HCT116 (cell line): Measurements from ENCODE around the gene MBNL2. TPM values are rescaled to one million over a fixed set of nuclear protein-coding genes. Genes with fewer than 3 reads are reported as not detected.

Experiments used
- ATAC-seq: fragments of 200-7000 bp; cut with Tn5 transposase; 2 replicates; pipeline ENCODE4 v1.9.1; 2020; ENCODE audit warnings: mild to moderate bottlenecking, moderate library complexity
- BruUV-seq: library from RNA; stranded (reverse); fragments of 400-500 nt; replicated peaks from 2 replicates; lab custom pipeline; 2021; lab: Mats Ljungman, UMichigan
- CTCF ChIA-PET: fragments of 300-600 bp; sonication (Branson Sonifier 250); formaldehyde crosslinking; loops from one replicate; lab custom pipeline; 2021; ENCODE audit warnings: antibody characterized with exemption; lab: Charles Lee
- POLR2A ChIA-PET: fragments of 300-600, 350-600 bp; sonication (Branson Sonifier 250); formaldehyde crosslinking; loops from one replicate; lab custom pipeline; 2021; ENCODE audit warnings: antibody characterized with exemption; lab: Charles Lee
- RAD21 ChIA-PET, 2 experiments: fragments of 300-600 bp; sonication (Branson Sonifier 250); formaldehyde crosslinking; loops; one replicate each; lab custom pipeline; 2023; ENCODE audit warnings: low total read pairs in 2 of 2; ENCODE audit not compliant: uncharacterized antibody in 2 of 2, unreplicated experiment in 2 of 2, low non-redundant PET in 1 of 2; lab: Charles Lee
- DNase-seq: peaks from one replicate; pipeline ENCODE4 v3.0.0-alpha.2; 2010; ENCODE audit warnings: low read depth, low spot score
- H2AFZ ChIP-seq: fragments of 200-600 bp; shearing (Covaris generic), sonication (generic); 2 replicates; pipeline ENCODE4 v1.6.1; 2017; ENCODE audit warnings: low read depth, mixed run types, mixed read lengths, antibody characterized with exemption, low read length; ENCODE audit not compliant: poor library complexity, severe bottlenecking
- H3K27ac ChIP-seq: 2 replicates; pipeline ENCODE4 v1.5.1; 2012; ENCODE audit warnings: low read depth, low read length
- H3K27me3 ChIP-seq: fragments of 200-600 bp; sonication (generic); 2 replicates; pipeline ENCODE4 v1.6.1; 2016; ENCODE audit warnings: mixed run types, low read length, mixed read lengths; ENCODE audit not compliant: insufficient read depth
- H3K36me3 ChIP-seq, 2 experiments: fragments of 200-500 bp in 1 of 2; fragments of 200-600 bp in 1 of 2; sonication (Bioruptor generic) in 1 of 2; sonication (generic) in 1 of 2; 2 replicates each; pipeline versions ENCODE4 v1.5.1 to v1.6.1; 2014 to 2016; ENCODE audit warnings: low read length in 2 of 2, inconsistent platforms in 1 of 2, mixed read lengths in 1 of 2, mixed run types in 1 of 2; ENCODE audit not compliant: insufficient read depth in 2 of 2, control insufficient read depth in 1 of 2
- H3K4me1 ChIP-seq, 2 experiments: fragments of 200-600 bp in 1 of 2; sonication (generic) in 1 of 2; 2 replicates each; pipeline versions ENCODE4 v1.5.1 to v1.6.1; 2012 to 2017; ENCODE audit warnings: low read length in 2 of 2, inconsistent platforms in 1 of 2, mild to moderate bottlenecking in 1 of 2, mixed read lengths in 1 of 2, mixed run types in 1 of 2, moderate library complexity in 1 of 2; ENCODE audit not compliant: insufficient read depth in 2 of 2, control insufficient read depth in 1 of 2
- H3K4me2 ChIP-seq: fragments of 200-600 bp; sonication (generic); 2 replicates; pipeline ENCODE4 v1.6.1; 2017; ENCODE audit warnings: mixed run types, low read length, mixed read lengths
- H3K4me3 ChIP-seq, 2 experiments: fragments of 200-600 bp in 1 of 2; sonication (generic) in 1 of 2; replicated peaks in 1 of 2; 2 replicates each; pipeline ENCODE4 v1.5.1; 2011 to 2016; ENCODE audit warnings: low read length in 2 of 2, control low read depth in 1 of 2, low read depth in 1 of 2, mild to moderate bottlenecking in 1 of 2, mixed read lengths in 1 of 2, mixed run types in 1 of 2
- H3K79me2 ChIP-seq: fragments of 200-600 bp; sonication (generic); 2 replicates; pipeline ENCODE4 v1.6.1; 2017; ENCODE audit warnings: mild to moderate bottlenecking, mixed run types, low read length, moderate library complexity, mixed read lengths; ENCODE audit not compliant: insufficient read depth
- H3K9ac ChIP-seq: fragments of 200-600 bp; sonication (generic); 2 replicates; pipeline ENCODE4 v1.6.1; 2016; ENCODE audit warnings: low read length, mixed read lengths
- H3K9me2 ChIP-seq: fragments of 200-600 bp; sonication (generic), shearing (Covaris generic); 2 replicates; pipeline ENCODE4 v1.6.1; 2017; ENCODE audit warnings: mixed run types, mild to moderate bottlenecking, moderate library complexity; ENCODE audit not compliant: insufficient read depth
- H3K9me3 ChIP-seq, 2 experiments: fragments of 200-500 bp in 1 of 2; fragments of 200-600 bp in 1 of 2; sonication (Bioruptor generic) in 1 of 2; sonication (generic) in 1 of 2; 2 replicates each; pipeline ENCODE4 v1.6.1; 2014 to 2017; ENCODE audit warnings: low read length in 2 of 2, mixed read lengths in 2 of 2, inconsistent platforms in 1 of 2, low read depth in 1 of 2, mild to moderate bottlenecking in 1 of 2, mixed run types in 1 of 2, moderate library complexity in 1 of 2; ENCODE audit not compliant: control insufficient read depth in 1 of 2, insufficient read depth in 1 of 2
- H4K20me1 ChIP-seq: fragments of 200-600 bp; sonication (generic), shearing (Covaris generic); 2 replicates; pipeline ENCODE4 v1.6.1; 2017; ENCODE audit warnings: mixed run types, mild to moderate bottlenecking, moderate library complexity; ENCODE audit not compliant: insufficient read depth
- ATF3 ChIP-seq: IDR thresholded peaks from 2 replicates; pipeline ENCODE4 v1.6.1; 2012
- CBX3 ChIP-seq: IDR thresholded peaks from 2 replicates; pipeline ENCODE4 v1.6.1; 2012; ENCODE audit warnings: low read depth
- CEBPB ChIP-seq: IDR thresholded peaks from 2 replicates; pipeline ENCODE4 v1.6.1; 2012; ENCODE audit warnings: low read depth
- EGR1 ChIP-seq: IDR thresholded peaks from 2 replicates; pipeline ENCODE4 v1.6.1; 2012; ENCODE audit warnings: low read depth
- ELF1 ChIP-seq: IDR thresholded peaks from 2 replicates; pipeline ENCODE4 v1.6.1; 2012; ENCODE audit warnings: low read depth, borderline replicate concordance
- EZH2 ChIP-seq: fragments of 200-600 bp; sonication (generic); IDR thresholded peaks from 2 replicates; pipeline ENCODE4 v1.6.1; 2017; ENCODE audit warnings: antibody characterized with exemption, mixed run types
- FOSL1 ChIP-seq: IDR thresholded peaks from 2 replicates; pipeline ENCODE4 v1.6.1; 2012; ENCODE audit warnings: low read depth
- JUND ChIP-seq: IDR thresholded peaks from 2 replicates; pipeline ENCODE4 v1.6.1; 2012
- MAX ChIP-seq: IDR thresholded peaks from 2 replicates; pipeline ENCODE4 v1.6.1; 2012
- POLR2A ChIP-seq: IDR thresholded peaks from 2 replicates; pipeline ENCODE4 v1.7.0; 2011; ENCODE audit warnings: borderline replicate concordance; ENCODE audit not compliant: insufficient read depth, insufficient read length; ENCODE audit errors: extremely low read depth
- POLR2AphosphoS5 ChIP-seq: IDR thresholded peaks from 2 replicates; pipeline ENCODE4 v1.6.1; 2011; ENCODE audit warnings: mild to moderate bottlenecking, low read depth, low read length, moderate library complexity
- RAD21 ChIP-seq: IDR thresholded peaks from 2 replicates; pipeline ENCODE4 v1.6.1; 2012; ENCODE audit warnings: low read depth, mild to moderate bottlenecking
- REST ChIP-seq: IDR thresholded peaks from 2 replicates; pipeline ENCODE4 v1.6.1; 2012; ENCODE audit warnings: low read depth
- SIN3A ChIP-seq: IDR thresholded peaks from 2 replicates; pipeline ENCODE4 v1.6.1; 2012; ENCODE audit warnings: low read depth
- SP1 ChIP-seq: IDR thresholded peaks from 2 replicates; pipeline ENCODE4 v1.6.1; 2012; ENCODE audit warnings: low read depth
- SRF ChIP-seq: IDR thresholded peaks from 2 replicates; pipeline ENCODE4 v1.6.1; 2012; ENCODE audit warnings: low read depth
- TCF7L2 ChIP-seq: IDR thresholded peaks from 2 replicates; pipeline ENCODE4 v1.7.0; 2011; ENCODE audit warnings: borderline replicate concordance, inconsistent platforms; ENCODE audit not compliant: insufficient read depth, insufficient read length; ENCODE audit errors: extremely low read depth
- YY1 ChIP-seq: IDR thresholded peaks from 2 replicates; pipeline ENCODE4 v1.6.1; 2011; ENCODE audit warnings: low read length, low read depth, moderate library complexity, mild to moderate bottlenecking; ENCODE audit not compliant: insufficient replicate concordance; ENCODE audit errors: extremely low read depth
- ZBTB33 ChIP-seq: IDR thresholded peaks from 2 replicates; pipeline ENCODE4 v1.6.1; 2011; ENCODE audit warnings: mild to moderate bottlenecking, low read length, moderate library complexity; ENCODE audit not compliant: insufficient replicate concordance; ENCODE audit errors: extremely low read depth
- ZNF274 ChIP-seq: fragments of 200-500 bp; sonication (Bioruptor generic); IDR thresholded peaks from 2 replicates; pipeline ENCODE4 v1.6.1; 2014; ENCODE audit warnings: mild to moderate bottlenecking, low read depth, low read length, inconsistent platforms
- intact Hi-C: fragments of 100-400 bp; cut with micrococcal nuclease; formaldehyde crosslinking; loops from 2 replicates; pipeline ENCODE4 v1.10.0; 2022
- total RNA-seq: library from RNA; stranded (reverse); gene quantifications from one replicate; pipeline ENCODE4 v1.2.1, GENCODE V29; 2021; ENCODE audit not compliant: unreplicated experiment

MBNL2 gene
- total RNA-seq, 1 experiment from 2014 or later = 73.9 TPM

- intact Hi-C loops = no loop called here
- no TSS peak for BruUV-seq
- H3K4me3 ChIP-seq = no peak overlapping the region
- peaks cover 81% of the 10 kb centered on the region for H3K79me2 ChIP-seq
- no peak overlapping the region for H2AFZ ChIP-seq
- no peaks in the 10 kb centered on the region for H4K20me1 ChIP-seq
- ATAC-seq = no peak
- H3K9ac ChIP-seq = no peak overlapping the region
- H3K27me3 ChIP-seq = no peaks in the 10 kb centered on the region
- no peak for TF ChIP-seq ELF1
- TF ChIP-seq RAD21 = no peak
- no peak for TF ChIP-seq POLR2AphosphoS5
- no peak for TF ChIP-seq SRF
- no peak for TF ChIP-seq TCF7L2
- TF ChIP-seq CBX3 = no peak
- no peak for TF ChIP-seq JUND
- TF ChIP-seq SP1 = no peak
- TF ChIP-seq ATF3 = no peak
- no peak for TF ChIP-seq EZH2
- no peak for TF ChIP-seq ZNF274
- no peak for TF ChIP-seq YY1
- no peak for TF ChIP-seq POLR2A
- no peak for TF ChIP-seq SIN3A
- TF ChIP-seq REST = no peak
- no peak for TF ChIP-seq FOSL1
- TF ChIP-seq ZBTB33 = no peak
- no peak for TF ChIP-seq CEBPB
- TF ChIP-seq EGR1 = no peak
- no peak for TF ChIP-seq MAX
- H3K9me2 ChIP-seq = no peaks in the 10 kb centered on the region
- H3K9me3 ChIP-seq = no peaks in the 10 kb centered on the region
- peaks cover 11 to 28% of the 10 kb centered on the region in 2 experiments; a peak in 2 of 4 replicates for H3K4me1 ChIP-seq
- DNase-seq = no peak
- H3K4me2 ChIP-seq = no peak overlapping the region
- no peak overlapping the region for H3K27ac ChIP-seq
- H3K36me3 ChIP-seq = no peaks in the 10 kb centered on the region; a peak in 1 of 4 replicates
- CTCF ChIA-PET = no interaction called here
- RAD21 ChIA-PET = no interaction called here
- POLR2A ChIA-PET = interaction anchor here (1.0 to 1.6 kb wide), 2 partner anchors 12 to 22 kb away, joined by 3 read pairs; no protein-coding TSS in a partner anchor
Measured at GRCh38 chr13:97233499-97233898, 11.4 kb downstream of the MBNL2 start.
